K562 (cell line): Measurements from ENCODE around the gene YBX2.

ENCODE experiments used
- YY1 ChIP-seq, 3 experiments: IDR thresholded peaks; 2 replicates each; pipeline ENCODE4 v1.6.1; 2011; ENCODE audit warnings: low read length in 2 of 3, mild to moderate bottlenecking in 2 of 3, moderate library complexity in 2 of 3, borderline replicate concordance in 1 of 3, control low read depth in 1 of 3, low read depth in 1 of 3; ENCODE audit not compliant: insufficient read depth in 3 of 3, insufficient replicate concordance in 2 of 3, control insufficient read depth in 1 of 3, insufficient read length in 1 of 3; ENCODE audit errors: extremely low read depth in 1 of 3
- TF ChIP-seq, protein P1 (sequence below): IDR thresholded peaks from 2 replicates; pipeline ENCODE4 v1.6.1; 2016; ENCODE audit warnings: missing genetic modification characterization, missing compliant biosample characterization

DNA sequence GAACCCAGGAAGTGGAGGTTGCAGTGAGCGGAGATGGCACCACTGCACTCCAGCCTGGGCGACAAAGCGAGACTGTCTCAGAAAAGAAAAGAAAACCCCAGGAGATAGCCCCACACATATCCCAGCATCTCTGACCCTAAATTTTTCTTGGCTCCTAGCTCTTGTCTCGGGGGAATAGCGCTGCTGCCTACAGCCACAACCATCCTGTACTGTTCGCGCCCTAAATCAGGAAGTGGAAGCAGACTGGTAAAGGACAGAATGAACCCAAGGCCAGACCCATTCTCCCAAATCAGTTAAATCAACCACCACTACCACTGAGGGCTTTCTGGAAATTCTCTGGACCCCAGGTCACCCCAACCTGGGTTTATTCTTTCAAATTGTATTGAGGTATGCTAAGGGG is 44.6 kb downstream of the YBX2 start:
- TF ChIP-seq, protein P1, sequence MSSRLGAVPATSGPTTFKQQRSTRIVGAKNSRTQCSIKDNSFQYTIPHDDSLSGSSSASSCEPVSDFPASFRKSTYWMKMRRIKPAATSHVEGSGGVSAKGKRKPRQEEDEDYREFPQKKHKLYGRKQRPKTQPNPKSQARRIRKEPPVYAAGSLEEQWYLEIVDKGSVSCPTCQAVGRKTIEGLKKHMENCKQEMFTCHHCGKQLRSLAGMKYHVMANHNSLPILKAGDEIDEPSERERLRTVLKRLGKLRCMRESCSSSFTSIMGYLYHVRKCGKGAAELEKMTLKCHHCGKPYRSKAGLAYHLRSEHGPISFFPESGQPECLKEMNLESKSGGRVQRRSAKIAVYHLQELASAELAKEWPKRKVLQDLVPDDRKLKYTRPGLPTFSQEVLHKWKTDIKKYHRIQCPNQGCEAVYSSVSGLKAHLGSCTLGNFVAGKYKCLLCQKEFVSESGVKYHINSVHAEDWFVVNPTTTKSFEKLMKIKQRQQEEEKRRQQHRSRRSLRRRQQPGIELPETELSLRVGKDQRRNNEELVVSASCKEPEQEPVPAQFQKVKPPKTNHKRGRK (tag) = no peak
- no peak for TF ChIP-seq YY1 (IDR thresholded peaks at IDR 0.05; ENCODE audit: borderline replicate concordance in 1 of 3, control insufficient read depth in 1 of 3, extremely low read depth in 1 of 3, insufficient read depth in 3 of 3, insufficient read length in 1 of 3, insufficient replicate concordance in 2 of 3, low read depth in 1 of 3, low read length in 2 of 3)
